H1 (cell line): ENCODE results near the gene IQCN. TPM values are rescaled to one million over a fixed set of nuclear protein-coding genes. Genes with fewer than 3 reads are reported as not detected.

Source experiments
- CHD7 ChIP-seq: fragments of 300-600 bp; sonication (generic); IDR thresholded peaks from 2 replicates; pipeline ENCODE4 v1.7.1; 2012; ENCODE audit warnings: low read length, moderate library complexity, mild to moderate bottlenecking, inconsistent platforms; ENCODE audit not compliant: insufficient replicate concordance
- polyA plus RNA-seq, 7 experiments: library from polyadenylated mRNA; depleted of rRNA in 3 of 7; stranded (reverse) in 5 of 7; unstranded in 2 of 7; fragments of >200 nt in 5 of 7; fragments of 200-250 nt in 2 of 7; gene quantifications; 1 replicate in 5 of 7; 2 replicates in 1 of 7; 4 replicates in 1 of 7; pipeline versions ENCODE4 v1.2.1 to v1.2.3, GENCODE V29; 2011 to 2013; ENCODE audit warnings: missing spikeins in 2 of 7, mixed read lengths in 2 of 7
- total RNA-seq: library from RNA; stranded (reverse); fragmentation: NEBNext Ultra II Directional; extraction: Animal tissue kit (Norgen Biotek cat#: 25700); gene quantifications from 2 replicates; pipeline ENCODE4 v1.2.1, GENCODE V29; 2021

IQCN gene
- total and polyA plus RNA-seq, 2 of the 8 experiments (the other 6 are each of a cell fraction or from before 2014, with no cell fraction given): 0.36 to 1.0 TPM

DNA sequence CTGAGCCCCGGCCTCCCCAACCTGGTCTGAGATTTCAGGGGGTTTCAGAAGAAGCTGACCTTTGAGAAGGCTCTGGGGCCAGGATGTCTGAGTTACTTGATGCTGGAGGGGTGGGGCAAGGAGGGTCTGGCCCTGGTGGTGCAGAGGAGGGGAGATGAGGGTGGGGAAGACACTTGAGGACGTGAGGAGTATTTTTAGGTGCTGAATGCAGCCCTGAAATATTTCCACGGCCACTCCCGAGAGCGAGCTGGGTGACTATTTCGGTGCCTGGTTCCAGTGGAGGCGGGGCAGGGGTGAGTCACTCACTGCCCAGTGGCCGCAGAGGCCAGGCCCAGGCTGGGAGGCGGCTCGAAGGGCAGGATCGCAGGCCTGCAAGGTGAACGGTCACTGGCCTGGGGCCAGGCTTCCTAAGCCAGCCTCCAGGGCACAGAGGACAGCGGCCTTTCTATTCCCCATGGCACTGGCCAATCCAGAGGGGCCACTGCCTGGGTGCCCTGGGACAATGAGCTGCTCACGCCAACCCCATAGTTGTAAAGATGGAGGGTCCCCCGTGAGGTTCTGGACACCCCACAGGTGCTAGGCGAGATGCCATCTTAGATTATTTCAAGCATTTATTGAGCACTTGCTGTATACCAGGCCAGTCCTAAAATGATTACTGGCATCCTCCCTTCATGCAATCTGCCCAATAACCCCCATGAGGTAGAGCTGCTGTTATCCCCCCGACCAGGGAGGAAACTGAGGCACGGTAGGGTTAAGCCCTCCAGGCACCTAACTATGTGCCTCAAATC is 26.9 kb upstream of the IQCN start (continued):
- TF ChIP-seq CHD7: no peak
